GM12875 (cell line): ENCODE measurements around the gene RAB35.

Experiments
- H3K4me3 ChIP-seq: one replicate; pipeline ENCODE4 v1.5.1; 2011; ENCODE audit warnings: low read depth, low read length, control low read depth
- CTCF ChIP-seq: IDR thresholded peaks from 2 replicates; pipeline ENCODE4 v1.5.1; 2011; ENCODE audit warnings: low read depth, mild to moderate bottlenecking, control low read depth, inconsistent platforms, low read length, moderate library complexity, borderline replicate concordance; ENCODE audit not compliant: insufficient read depth

The RAB35 gene

GRCh38 chr12:120086801-120087621, 29.5 kb downstream of the RAB35 start:
- H3K4me3 ChIP-seq: peak overlapping the region; percentile 37
- peak; percentile 99 for TF ChIP-seq CTCF

DNA sequence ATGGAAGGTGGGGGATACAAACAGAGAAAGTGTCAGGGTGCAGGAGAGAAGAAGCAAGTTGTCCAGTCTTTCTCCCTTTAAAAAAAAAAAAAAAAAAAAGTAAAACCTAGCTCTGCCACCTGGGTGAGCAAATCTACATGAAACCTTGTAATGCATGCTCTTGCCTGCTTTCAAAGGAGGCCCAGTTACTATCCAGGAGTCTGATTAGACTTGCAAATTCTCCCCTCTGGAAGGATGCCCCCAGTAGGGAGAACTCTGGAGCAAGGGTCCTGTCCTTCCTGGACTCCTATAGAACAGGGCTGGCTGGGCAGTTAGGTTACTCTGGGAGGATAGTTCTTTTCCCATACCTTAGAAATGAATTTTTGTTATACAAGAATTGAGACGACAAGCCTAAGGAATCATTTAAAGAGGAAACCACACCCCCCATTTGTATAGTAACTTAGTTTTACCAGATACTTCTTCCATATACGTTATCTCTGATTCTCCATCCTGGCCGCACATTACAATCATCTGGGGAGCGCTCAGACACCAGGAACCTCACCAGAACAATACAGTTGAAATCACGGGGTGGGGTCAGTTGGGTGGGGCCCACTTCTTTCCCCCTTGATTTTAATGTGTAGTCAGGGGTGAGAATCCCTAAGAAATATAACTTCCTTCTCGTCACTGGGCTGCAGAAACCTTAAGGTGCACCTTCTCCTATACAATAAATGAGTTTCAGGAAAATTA, 30.5 kb downstream of the RAB35 start:
- no peak for TF ChIP-seq CTCF

GRCh38 chr12:120081641-120082040, 34.9 kb downstream of the RAB35 start:
- no peak for TF ChIP-seq CTCF
- H3K4me3 ChIP-seq: no peak overlapping the region

More for the DNA sequence above, 30.5 kb downstream of the RAB35 start:
- no peak overlapping the region for H3K4me3 ChIP-seq

- no peak for TF ChIP-seq CTCF
- no peak overlapping the region for H3K4me3 ChIP-seq
Measured at GRCh38 chr12:120079411-120080400, 36.8 kb downstream of the RAB35 start.

GRCh38 chr12:120078868-120079267, 37.7 kb downstream of the RAB35 start:
- no peak overlapping the region for H3K4me3 ChIP-seq
- no peak for TF ChIP-seq CTCF

- TF ChIP-seq CTCF: no peak
- H3K4me3 ChIP-seq: no peak overlapping the region
Measured at GRCh38 chr12:120077260-120077659, 39.3 kb downstream of the RAB35 start.
